ENCODE results near the gene LGR6. TPM values are rescaled to one million over a fixed set of nuclear protein-coding genes. Genes with fewer than 3 reads are reported as not detected.
"Not testable (repeated sequence)": the region's sequence is repeated elsewhere in the genome, so short reads cannot be mapped to it uniquely, and the experiment has no call there.

LGR6 gene
- total RNA-seq, 1 experiment from 2014 or later: 0.15 TPM

DNA sequence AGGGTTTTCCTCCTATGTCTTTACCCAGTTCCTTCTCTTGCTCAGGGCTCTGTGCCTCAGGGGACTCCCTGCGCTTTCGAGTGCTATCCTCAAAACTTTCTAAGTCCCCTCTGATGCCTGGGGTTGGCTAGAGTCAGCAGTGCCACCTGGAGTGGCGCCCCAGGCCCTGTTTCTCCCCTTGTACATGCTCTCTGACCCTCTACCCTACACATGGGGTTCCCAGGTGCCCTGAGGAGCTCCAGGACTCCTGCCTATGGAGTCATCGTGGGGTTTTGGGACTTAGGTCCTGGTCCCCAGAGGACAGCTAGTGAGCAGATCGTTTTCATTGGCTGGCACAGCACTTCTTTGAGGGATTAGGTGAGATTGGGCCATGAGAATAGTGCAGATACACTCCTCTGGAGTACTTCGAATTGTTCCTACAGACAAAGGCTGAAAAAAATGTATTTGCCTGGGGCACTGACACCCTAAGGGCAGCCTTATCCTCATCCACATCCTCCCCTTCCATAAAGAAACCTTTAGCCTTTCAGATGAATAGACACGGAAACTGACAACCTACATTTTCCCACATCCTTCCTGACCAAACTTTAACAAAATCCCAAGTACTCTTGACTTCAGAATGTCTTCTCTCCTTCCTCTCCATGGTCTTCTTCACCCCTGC lies 41.5 kb downstream of the LGR6 start:
- DNase-seq (ENCODE audit: extremely low read depth, low read depth): no peak

DNA sequence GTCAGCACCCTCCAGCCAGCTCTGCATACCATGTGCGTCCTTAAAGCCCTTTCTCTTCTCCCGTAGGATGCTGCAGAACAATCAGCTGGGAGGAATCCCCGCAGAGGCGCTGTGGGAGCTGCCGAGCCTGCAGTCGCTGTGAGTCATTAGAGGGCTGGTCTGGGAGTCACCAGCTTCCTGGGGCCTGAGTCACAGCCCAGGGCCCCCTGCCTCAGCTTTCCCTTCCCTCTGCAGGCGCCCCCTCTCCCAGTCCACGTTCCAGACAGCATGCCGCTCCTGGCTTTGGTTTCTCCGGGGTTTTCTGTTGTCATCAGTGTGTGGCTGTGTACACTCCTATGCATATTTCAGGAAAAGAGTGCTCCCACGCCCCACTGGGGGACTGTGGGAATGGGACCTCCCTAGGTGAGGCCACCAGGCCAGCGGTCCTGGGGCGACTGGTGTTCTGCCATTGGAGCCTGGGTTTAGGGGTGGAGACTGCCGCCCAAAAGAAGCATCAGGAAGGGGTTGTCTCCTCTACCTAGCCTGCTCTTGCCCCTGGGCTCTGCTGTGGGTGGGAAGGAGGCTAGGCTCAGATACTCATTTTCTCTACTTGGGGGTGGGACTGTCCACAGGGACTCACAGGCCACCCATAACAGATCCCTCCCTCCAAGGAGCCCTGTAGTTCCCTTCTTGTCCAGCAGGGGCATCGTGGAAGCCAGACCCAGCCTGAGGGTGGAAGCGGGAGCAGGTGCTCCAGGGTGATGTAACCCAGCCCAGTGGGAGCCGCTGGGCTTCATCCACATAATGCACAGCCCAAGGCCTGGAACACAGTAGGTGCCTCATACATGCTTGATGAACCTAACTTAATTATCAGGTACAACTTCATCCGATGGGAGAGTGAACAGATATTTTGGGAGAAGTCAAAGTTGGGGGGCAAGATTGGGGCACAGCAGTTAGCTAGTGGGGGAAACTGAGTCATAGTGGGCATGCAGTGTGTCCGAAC lies 42.5 kb downstream of the LGR6 start:
- peak; percentile 91 for DNase-seq (ENCODE audit: extremely low read depth, low read depth)

- DNase-seq (ENCODE audit: extremely low read depth, low read depth): peak; percentile 86
Observed at GRCh38 chr1:202237052-202237451, 43.5 kb downstream of the LGR6 start.

- DNase-seq (ENCODE audit: extremely low read depth, low read depth): no peak
Observed at GRCh38 chr1:202238914-202239313, 45.3 kb downstream of the LGR6 start.

- DNase-seq (ENCODE audit: extremely low read depth, low read depth): not testable (repeated sequence)
Observed at GRCh38 chr1:202240226-202240625, 46.6 kb downstream of the LGR6 start.

GRCh38 chr1:202240956-202241355 lies 47.4 kb downstream of the LGR6 start:
- DNase-seq (ENCODE audit: extremely low read depth, low read depth): no peak

DNA sequence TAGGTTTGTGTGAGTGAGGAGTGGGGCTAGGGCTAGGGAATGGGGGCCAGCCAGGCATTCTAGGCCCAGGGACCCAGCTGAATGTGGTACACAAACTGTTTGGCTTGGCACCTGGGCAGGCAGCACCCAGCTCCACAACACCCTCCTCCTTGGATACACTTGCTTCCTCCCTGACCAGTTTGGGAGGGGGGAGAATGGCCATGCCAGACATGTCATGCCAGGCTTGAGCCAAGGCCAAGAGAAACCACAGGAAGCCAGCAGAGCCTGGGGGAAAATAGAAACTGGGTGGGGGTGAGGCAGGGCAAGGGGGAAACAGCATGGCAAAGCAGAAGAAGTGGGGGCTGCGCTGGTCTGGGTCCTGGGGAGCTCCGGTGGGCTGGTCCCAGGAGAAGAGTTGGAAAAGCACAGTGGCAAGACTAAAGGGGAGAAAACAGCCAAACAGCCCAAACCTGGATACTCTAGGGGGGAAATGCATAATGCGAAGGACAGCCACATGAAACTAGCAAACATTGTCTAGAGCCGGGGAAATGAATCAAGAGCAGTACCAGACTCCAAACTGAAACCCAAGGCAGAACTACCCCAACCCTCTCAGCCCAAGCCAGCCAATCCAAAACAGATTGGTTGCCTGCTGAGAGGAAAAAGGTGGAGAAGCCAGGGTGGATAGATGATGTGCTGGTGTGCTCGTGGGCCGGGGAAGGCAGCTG lies 47.9 kb downstream of the LGR6 start:
- DNase-seq (ENCODE audit: extremely low read depth, low read depth): no peak

- no peak for DNase-seq (ENCODE audit: extremely low read depth, low read depth)
Observed at GRCh38 chr1:202242080-202242419, 48.5 kb downstream of the LGR6 start.

GRCh38 chr1:202243006-202243405 lies 49.4 kb downstream of the LGR6 start:
- no peak for DNase-seq (ENCODE audit: extremely low read depth, low read depth)

DNA sequence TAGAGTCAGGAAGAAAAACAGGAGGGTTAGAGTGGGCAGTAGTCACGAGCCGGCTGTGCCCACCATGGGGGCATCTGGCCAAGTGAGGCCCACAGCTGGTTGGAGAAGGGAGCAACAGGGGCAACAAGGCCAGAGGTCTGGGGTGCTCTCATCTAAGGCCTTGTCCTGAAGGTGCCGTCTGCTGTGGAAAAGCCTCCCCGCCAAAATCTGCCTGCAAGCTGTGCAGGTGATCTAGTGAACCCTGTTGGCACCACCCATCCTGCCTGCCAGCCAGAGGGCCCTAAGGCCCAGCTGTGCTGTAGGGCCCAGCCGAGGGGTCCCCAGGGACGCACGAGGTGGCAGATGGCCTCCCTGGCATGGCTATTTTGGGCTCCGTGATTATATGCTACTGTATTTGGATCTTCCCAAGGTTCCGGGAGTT lies 51.3 kb downstream of the LGR6 start:
- no peak for DNase-seq (ENCODE audit: extremely low read depth, low read depth)

- DNase-seq (ENCODE audit: extremely low read depth, low read depth): no peak
Observed at GRCh38 chr1:202245391-202245790, 51.8 kb downstream of the LGR6 start.

- no peak for DNase-seq (ENCODE audit: extremely low read depth, low read depth)
Observed at GRCh38 chr1:202247104-202247503, 53.5 kb downstream of the LGR6 start.

DNA sequence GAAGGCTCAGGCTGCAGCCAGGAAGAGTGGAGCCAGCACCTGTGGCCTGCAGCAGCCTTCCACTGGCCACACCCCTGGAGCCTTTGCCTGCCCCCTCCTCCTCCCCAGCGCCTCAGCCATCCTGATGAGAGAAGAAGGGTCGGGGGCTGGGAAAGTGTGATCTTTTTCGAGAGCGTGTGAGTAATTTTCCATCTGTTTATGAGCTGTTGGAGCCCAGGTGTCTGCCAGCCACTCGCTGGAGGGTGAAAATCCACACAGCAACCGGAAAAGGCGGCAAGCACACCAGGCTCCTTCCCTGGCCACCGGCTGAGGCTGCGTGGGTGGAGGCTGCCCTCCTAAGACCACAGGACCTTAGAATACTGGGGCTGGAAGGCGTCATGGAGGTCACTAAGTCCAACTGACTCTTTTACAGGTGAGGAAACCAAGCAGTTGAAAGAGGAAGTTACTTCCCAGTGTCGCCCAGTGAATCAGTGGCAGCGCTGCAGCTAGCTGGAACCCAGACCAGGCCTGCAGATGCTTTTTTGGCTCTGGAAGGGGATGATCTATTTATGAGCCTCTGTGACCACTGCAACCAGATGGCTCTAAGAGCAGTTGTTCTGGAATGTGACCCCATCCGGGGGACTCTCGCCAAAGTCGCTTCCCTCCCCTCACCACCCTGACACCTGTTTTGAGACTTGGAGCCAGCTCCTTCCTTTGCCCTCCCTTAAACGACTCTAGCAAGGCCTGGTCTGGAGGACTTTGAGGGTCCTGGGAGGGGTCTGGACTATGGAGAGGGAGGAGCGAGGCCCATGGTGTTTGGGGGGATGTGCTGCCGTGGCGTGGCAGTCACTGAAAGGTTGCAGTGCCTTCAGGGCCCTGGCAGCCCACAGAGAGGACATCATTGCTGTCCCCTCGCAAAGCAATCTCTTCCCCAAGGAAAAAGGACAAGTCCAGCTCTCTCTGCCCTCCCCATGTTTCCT lies 54.5 kb downstream of the LGR6 start:
- no peak for DNase-seq (ENCODE audit: extremely low read depth, low read depth)

- no peak for DNase-seq (ENCODE audit: extremely low read depth, low read depth)
Observed at GRCh38 chr1:202248861-202249260, 55.3 kb downstream of the LGR6 start.

DNA sequence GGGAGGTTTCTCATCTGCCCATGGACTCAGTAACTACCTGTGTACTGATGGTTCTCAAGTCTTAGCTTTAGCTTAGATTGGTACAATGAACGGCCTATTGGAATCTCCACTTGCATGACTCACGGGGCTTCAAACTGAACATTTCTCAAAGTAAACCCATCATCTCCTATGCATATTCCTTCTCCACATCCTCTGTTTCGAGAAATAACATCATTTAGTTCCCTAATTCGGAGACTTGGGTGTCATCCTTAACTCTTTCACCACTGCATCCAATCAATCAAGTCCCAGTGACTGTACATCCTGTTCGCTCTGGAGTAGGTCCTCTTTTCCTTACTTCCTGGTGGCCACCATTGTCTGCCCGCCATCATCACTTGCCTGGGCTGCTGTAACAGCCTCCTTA lies 55.8 kb downstream of the LGR6 start:
- DNase-seq (ENCODE audit: extremely low read depth, low read depth): no peak

DNA sequence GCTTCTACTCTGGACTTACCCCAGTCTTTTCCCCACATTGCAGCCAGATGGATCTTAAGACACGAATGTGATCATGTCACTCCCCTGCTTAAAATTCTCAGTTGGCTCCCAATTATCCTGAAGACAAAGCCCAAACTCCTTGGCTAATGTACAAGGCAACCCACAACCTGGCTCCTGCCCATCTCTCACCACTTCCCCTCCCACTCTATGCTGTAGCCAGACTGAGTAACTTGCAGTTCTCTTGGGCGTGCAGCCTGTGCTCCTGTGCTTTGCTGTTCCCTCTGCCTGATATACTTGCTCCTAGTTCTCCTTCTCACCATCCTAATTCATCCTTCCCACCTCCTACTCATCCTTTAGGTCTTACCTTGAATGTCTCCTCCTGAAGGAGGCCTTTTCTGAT lies 56.2 kb downstream of the LGR6 start:
- no peak for DNase-seq (ENCODE audit: extremely low read depth, low read depth)

DNA sequence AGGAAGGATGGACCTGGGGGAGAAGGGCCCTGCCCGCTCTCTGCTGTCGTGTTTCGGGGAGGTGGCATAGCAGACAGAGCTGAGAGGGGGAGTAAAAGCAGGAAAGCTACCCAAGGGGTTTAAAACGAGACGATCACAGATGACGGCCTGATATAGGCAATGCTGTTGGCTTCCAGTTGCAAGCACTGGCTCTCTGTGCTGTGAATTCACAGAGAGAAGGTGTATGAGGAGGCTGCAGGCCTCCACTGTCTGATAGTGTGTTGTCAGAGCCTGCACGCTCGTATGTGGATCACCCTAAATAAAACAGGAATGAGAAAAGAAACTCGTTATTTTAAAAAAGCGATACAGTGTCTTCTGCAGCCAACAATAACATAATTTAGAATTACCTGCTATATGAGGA lies 57.4 kb downstream of the LGR6 start:
- no peak for DNase-seq (ENCODE audit: extremely low read depth, low read depth)

DNA sequence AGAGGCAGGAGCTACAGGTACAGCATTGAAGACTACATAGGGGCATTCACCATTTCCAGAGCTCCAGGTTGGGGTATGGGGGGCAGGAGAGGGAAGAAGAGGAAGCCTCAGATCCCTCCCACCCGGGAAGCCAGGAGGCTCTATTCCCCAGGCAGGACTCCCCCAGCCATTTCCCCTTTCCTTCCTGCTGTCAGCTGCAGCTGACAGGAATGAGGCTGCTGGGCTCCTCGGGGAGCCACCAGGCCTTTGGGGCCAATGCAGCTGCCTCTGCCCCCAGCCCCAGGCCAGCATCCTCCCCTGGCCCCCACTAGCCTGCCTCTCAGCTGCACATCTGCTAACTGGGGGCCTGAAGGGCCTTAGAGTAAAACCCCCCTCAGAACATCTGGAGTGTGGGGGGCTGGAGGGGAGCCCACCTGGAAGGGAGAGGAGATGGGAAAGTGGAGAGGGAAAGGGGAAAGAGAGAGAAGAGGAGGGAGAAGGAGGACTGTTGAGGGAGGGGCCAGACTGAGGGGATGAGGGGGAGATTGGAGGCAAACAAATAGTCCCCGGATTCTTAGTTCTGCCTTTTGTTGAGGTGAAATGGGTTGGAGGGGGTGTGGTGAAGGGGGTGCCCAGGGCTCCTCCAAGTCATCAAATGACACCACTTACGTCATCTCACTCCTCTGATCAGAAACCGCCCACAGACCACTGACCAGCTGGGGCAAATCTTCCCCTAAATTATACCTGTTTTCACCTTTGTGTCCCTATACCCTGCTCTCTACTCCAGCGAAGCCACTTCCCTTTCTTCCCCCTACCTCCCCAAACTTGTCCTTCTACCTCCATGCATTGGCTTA lies 58.0 kb downstream of the LGR6 start:
- DNase-seq (ENCODE audit: extremely low read depth, low read depth): no peak

GRCh38 chr1:202252271-202252670 lies 58.7 kb downstream of the LGR6 start:
- DNase-seq (ENCODE audit: extremely low read depth, low read depth): no peak

Data from NCI-H460 (cell line).